SU-DHL-6 (cell line): ENCODE results near the gene POM121L2.

ENCODE experiments used
- H2AFZ ChIP-seq: fragments of 200-600 bp; sonication (generic); 2 replicates; pipeline ENCODE4 v1.6.1; 2014; ENCODE audit warnings: low read depth, mild to moderate bottlenecking, moderate library complexity, mixed read lengths, antibody characterized with exemption, low read length; ENCODE audit not compliant: severe bottlenecking
- H3F3A ChIP-seq: fragments of 200-600 bp; shearing (Covaris generic); 2 replicates; pipeline ENCODE4 v1.6.0; 2016; ENCODE audit warnings: antibody characterized with exemption, mild to moderate bottlenecking; ENCODE audit not compliant: insufficient read depth
- H3K27ac ChIP-seq: fragments of 200-600 bp; sonication (generic); 2 replicates; pipeline ENCODE4 v1.5.1; 2016; ENCODE audit warnings: low read depth, mild to moderate bottlenecking, low read length, moderate library complexity, mixed read lengths
- H3K27me3 ChIP-seq: fragments of 200-600 bp; sonication (generic), shearing (Covaris generic); 2 replicates; pipeline ENCODE4 v1.6.0; 2014; ENCODE audit warnings: mild to moderate bottlenecking, low read length
- H3K36me3 ChIP-seq: fragments of 200-600 bp; sonication (generic); 2 replicates; pipeline ENCODE4 v1.6.1; 2014; ENCODE audit warnings: mild to moderate bottlenecking, low read length, mixed read lengths
- H3K4me2 ChIP-seq: fragments of 300-600, 200-600 bp; shearing (Covaris generic), sonication (generic); 2 replicates; pipeline ENCODE4 v1.6.0; 2014; ENCODE audit warnings: low read length, low read depth, mild to moderate bottlenecking; ENCODE audit not compliant: poor library complexity, severe bottlenecking
- H3K4me3 ChIP-seq: fragments of 200-600 bp; sonication (generic); 2 replicates; pipeline ENCODE4 v1.5.1; 2014; ENCODE audit warnings: antibody characterized with exemption, low read length, mild to moderate bottlenecking, mixed read lengths; ENCODE audit not compliant: insufficient read depth, poor library complexity, severe bottlenecking
- H3K79me2 ChIP-seq: fragments of 200-600 bp; sonication (generic); 2 replicates; pipeline ENCODE4 v1.6.1; 2014; ENCODE audit warnings: mild to moderate bottlenecking, low read length, moderate library complexity; ENCODE audit not compliant: insufficient read depth
- H3K9ac ChIP-seq: fragments of 200-600 bp; sonication (generic); 2 replicates; pipeline ENCODE4 v1.7.0; 2014; ENCODE audit warnings: mild to moderate bottlenecking, low read length
- H3K9me2 ChIP-seq: fragments of 200-600 bp; sonication (generic); replicated peaks from 2 replicates; pipeline ENCODE4 v1.6.1; 2014; ENCODE audit warnings: low read length; ENCODE audit not compliant: insufficient read depth
- H3K9me3 ChIP-seq: fragments of 200-600 bp; sonication (generic); 2 replicates; pipeline ENCODE4 v1.6.1; 2014; ENCODE audit warnings: low read length, mixed read lengths; ENCODE audit not compliant: insufficient read depth
- H4K20me1 ChIP-seq: fragments of 200-600 bp; sonication (generic); 2 replicates; pipeline ENCODE4 v1.6.1; 2014; ENCODE audit warnings: low read depth, mild to moderate bottlenecking, antibody characterized with exemption, low read length, moderate library complexity, mixed read lengths
- CTCF ChIP-seq: fragments of 200-600 bp; sonication (generic); IDR thresholded peaks from one replicate; pipeline ENCODE4 v1.5.1; 2017; ENCODE audit warnings: antibody characterized with exemption, mild to moderate bottlenecking, low read length, moderate library complexity; ENCODE audit not compliant: insufficient read depth, poor library complexity, severe bottlenecking
- EZH2phosphoT487 ChIP-seq: fragments of 200-600 bp; sonication (generic), shearing (Covaris generic); conservative IDR thresholded peaks from 2 replicates; pipeline ENCODE4 v1.6.1; 2018; ENCODE audit warnings: mild to moderate bottlenecking, antibody characterized with exemption, low read length, moderate library complexity, mixed read lengths

POM121L2 gene

GRCh38 chr6:27352850-27353249 lies 40.8 kb upstream of the POM121L2 start:
- H3K9ac ChIP-seq, result no peak overlapping the region
- H3K79me2 ChIP-seq, result no peaks in the 10 kb centered on the region
- no peak overlapping the region for H3K4me3 ChIP-seq
- no peaks in the 10 kb centered on the region for H3K9me2 ChIP-seq
- H3K9me3 ChIP-seq, result peaks cover 16% of the 10 kb centered on the region
- no peaks in the 10 kb centered on the region for H4K20me1 ChIP-seq
- H3F3A ChIP-seq, result no peaks in the 10 kb centered on the region
- H3K27ac ChIP-seq, result no peak overlapping the region
- TF ChIP-seq CTCF (no peak), EZH2phosphoT487 (no peak)
- no peaks in the 10 kb centered on the region for H3K36me3 ChIP-seq
- H3K27me3 ChIP-seq, result no peaks in the 10 kb centered on the region
- H3K4me2 ChIP-seq, result no peak overlapping the region
- H2AFZ ChIP-seq, result no peak overlapping the region

- Histone ChIP-seq H3F3A (no peaks in the 10 kb centered on the region), H3K9ac (no peak overlapping the region), H2AFZ (no peak overlapping the region), H3K9me2 (no peaks in the 10 kb centered on the region), H4K20me1 (no peaks in the 10 kb centered on the region), H3K9me3 (no peaks in the 10 kb centered on the region), H3K79me2 (no peaks in the 10 kb centered on the region), H3K36me3 (no peaks in the 10 kb centered on the region), H3K27me3 (no peaks in the 10 kb centered on the region), H3K27ac (no peak overlapping the region), H3K4me3 (no peak overlapping the region), H3K4me2 (no peak overlapping the region)
- TF ChIP-seq EZH2phosphoT487 (no peak), CTCF (no peak)
Observed at GRCh38 chr6:27334141-27334540, 22.1 kb upstream of the POM121L2 start.

- Histone ChIP-seq H2AFZ (no peak overlapping the region), H3K9me3 (no peaks in the 10 kb centered on the region), H4K20me1 (no peaks in the 10 kb centered on the region), H3F3A (no peaks in the 10 kb centered on the region), H3K9me2 (no peaks in the 10 kb centered on the region), H3K27ac (no peak overlapping the region), H3K79me2 (no peaks in the 10 kb centered on the region), H3K36me3 (no peaks in the 10 kb centered on the region), H3K4me2 (no peak overlapping the region), H3K9ac (no peak overlapping the region), H3K27me3 (no peaks in the 10 kb centered on the region), H3K4me3 (no peak overlapping the region)
- TF ChIP-seq EZH2phosphoT487 (no peak), CTCF (no peak)
Observed at GRCh38 chr6:27333642-27334040, 21.6 kb upstream of the POM121L2 start.
